GM18517 (cell line): Measurements from ENCODE around the gene ZNF28.
"Not testable (repeated sequence)": the region's sequence is repeated elsewhere in the genome, so short reads cannot be mapped to it uniquely, and the experiment has no call there.

Experiments
- ATAC-seq: cut with Tn5 transposase; IDR thresholded peaks from one replicate; pipeline ENCODE4 v1.9.1; 2021; ENCODE audit warnings: mild to moderate bottlenecking, moderate library complexity; ENCODE audit not compliant: unreplicated experiment

The ZNF28 gene

GRCh38 chr19:52821204-52821960, at the start of gene ZNF28:
ZNF28 (minus strand) TSS chr19:52821633; CDS start chr19:52817958, 3,675 bp downstream.
- peak; percentile 64 for ATAC-seq

- not testable (repeated sequence) for ATAC-seq
Observed at GRCh38 chr19:52868031-52868430, 46.6 kb upstream of the ZNF28 start.

GRCh38 chr19:52857378-52858191, 36.2 kb upstream of the ZNF28 start, which contains the start of gene ZNF468:
ZNF468 (minus strand) TSS chr19:52857619; CDS start chr19:52854272, 3,347 bp downstream.
- ATAC-seq = peak; percentile 93

- ATAC-seq = peak; percentile 29
Observed at GRCh38 chr19:52856540-52857377, 35.3 kb upstream of the ZNF28 start.

- ATAC-seq = not testable (repeated sequence)
Observed at GRCh38 chr19:52847352-52847751, 25.9 kb upstream of the ZNF28 start.

- not testable (repeated sequence) for ATAC-seq
Observed at GRCh38 chr19:52840825-52841465, 19.5 kb upstream of the ZNF28 start.

DNA sequence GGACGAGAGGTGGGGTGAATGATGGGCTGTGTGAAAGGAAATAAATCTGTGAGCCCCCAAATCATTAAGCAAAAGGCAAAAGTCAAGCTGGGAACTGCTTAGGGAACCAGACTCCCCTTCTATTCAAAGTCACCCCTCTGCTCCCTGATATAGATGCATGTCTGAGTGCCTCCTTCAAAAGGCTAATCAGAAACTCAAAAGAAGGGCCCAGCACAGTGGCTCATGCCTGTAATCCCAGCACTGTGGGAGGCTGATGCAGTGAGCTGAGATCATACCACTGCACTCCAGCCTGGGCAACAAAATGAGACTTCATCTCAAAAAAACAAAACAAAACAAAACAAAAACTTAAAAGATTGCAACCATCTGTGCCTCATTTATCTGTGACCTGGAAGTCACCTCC, 12.9 kb upstream of the ZNF28 start:
- ATAC-seq = not testable (repeated sequence)

DNA sequence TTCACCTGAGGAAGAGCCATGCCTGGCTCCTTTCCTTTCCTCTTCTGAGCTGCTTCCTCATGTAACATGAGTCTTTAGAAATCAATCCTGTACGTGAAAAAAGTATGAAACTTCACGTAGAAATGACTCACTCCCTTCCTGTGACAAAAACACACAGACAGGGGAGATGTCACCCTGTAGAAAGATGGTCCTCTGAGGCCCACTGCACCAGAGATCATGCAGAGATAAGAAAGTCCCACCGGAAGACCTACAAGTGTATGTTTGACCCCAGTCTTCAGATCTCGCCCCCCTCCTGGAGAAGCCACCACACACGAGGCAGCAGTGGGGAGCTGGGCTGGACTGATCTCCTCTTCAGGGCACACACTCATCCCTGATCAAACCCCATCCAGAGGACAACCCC, 12.1 kb upstream of the ZNF28 start:
- not testable (repeated sequence) for ATAC-seq

DNA sequence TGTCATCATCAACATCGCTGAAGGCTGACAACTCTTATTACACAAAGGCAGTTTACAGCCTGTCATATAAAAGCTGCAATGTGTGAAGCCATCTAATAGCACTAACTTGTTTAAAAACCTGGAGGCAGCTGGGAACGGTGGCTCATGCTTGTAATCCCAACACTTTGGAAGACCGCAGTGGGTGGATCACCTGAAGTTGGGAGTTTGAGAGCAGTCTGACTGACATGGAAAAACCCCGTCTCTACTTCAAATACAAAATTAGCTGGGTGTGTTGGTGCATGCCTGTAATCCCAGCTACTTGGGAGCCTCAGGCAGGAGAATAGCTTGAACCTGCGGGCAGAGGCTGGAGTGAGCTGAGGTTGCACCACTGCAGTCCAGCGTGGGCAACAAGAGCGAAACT, 8.4 kb upstream of the ZNF28 start:
- not testable (repeated sequence) for ATAC-seq

GRCh38 chr19:52825765-52826164, 4.3 kb upstream of the ZNF28 start:
- ATAC-seq = no peak

- ATAC-seq = no peak
Observed at GRCh38 chr19:52823676-52824075, 2.2 kb upstream of the ZNF28 start.

DNA sequence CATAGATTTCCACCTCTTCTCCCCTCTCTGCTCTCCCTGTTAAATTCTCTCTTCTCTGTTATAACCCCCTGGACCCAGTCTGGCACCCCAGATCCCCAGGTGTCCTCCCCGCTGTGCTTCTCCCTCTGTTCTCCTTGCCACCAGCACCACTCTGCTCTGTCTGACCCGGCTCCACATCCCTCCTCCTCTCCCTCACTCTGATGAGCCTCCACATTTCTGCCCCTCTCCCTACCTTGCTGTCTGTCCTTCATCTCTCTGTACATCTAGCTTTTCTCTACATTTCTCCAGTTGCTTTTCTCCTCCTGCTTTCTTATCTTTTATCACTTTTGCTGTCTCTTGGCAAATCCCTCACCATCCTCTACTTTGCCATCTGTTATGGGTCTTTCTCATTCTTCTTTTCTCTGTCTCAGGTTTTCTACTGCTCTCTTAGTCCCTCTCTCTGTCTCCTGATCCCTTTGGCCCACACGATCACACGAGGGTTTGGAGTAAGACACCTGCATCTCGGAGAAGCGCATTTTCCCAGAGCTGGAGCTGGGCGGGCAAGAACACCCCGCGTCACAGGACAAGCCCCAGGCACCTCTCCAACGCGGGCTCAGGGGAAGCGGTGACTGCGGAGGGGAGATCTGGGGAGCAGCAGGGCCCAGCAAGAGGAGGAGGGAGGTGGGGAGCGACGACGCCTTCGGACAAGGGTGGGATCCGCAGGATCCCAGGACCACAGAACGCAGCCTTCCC, 795 bp downstream of the ZNF28 start:
- not testable (repeated sequence) for ATAC-seq

- ATAC-seq = no peak
Observed at GRCh38 chr19:52809801-52810200, 11.6 kb downstream of the ZNF28 start.

DNA sequence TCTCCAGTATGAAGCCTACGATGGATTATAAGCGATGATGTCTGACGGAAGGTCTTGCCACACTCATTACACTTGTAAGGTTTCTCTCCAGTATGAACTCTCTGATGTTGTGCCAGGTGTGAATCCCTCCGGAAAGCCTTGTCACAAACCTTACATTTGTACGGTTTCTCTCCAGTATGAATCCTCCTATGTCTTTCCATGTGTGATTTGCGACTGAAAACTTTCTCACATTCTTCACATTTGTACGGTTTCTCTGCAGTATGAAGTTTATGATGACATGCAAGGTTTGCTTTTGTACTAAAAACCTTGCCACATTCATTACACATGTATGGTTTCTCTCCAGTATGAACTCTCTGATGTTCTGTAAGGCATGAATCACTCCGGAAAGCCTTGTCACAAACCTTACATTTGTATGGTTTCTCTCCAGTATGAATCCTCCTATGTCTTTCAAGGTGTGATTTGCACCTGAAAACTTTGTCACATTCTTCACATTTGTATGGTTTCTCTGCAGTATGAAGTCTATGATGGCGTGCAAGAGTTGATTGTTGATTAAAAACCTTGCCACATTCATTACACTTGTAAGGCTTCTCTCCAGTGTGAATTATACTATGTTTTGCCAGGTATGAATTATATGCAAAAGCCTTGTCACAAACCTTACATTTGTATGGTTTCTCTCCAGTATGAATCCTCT, 21.3 kb downstream of the ZNF28 start:
- not testable (repeated sequence) for ATAC-seq

GRCh38 chr19:52789440-52789839, 32.0 kb downstream of the ZNF28 start:
- ATAC-seq = no peak

DNA sequence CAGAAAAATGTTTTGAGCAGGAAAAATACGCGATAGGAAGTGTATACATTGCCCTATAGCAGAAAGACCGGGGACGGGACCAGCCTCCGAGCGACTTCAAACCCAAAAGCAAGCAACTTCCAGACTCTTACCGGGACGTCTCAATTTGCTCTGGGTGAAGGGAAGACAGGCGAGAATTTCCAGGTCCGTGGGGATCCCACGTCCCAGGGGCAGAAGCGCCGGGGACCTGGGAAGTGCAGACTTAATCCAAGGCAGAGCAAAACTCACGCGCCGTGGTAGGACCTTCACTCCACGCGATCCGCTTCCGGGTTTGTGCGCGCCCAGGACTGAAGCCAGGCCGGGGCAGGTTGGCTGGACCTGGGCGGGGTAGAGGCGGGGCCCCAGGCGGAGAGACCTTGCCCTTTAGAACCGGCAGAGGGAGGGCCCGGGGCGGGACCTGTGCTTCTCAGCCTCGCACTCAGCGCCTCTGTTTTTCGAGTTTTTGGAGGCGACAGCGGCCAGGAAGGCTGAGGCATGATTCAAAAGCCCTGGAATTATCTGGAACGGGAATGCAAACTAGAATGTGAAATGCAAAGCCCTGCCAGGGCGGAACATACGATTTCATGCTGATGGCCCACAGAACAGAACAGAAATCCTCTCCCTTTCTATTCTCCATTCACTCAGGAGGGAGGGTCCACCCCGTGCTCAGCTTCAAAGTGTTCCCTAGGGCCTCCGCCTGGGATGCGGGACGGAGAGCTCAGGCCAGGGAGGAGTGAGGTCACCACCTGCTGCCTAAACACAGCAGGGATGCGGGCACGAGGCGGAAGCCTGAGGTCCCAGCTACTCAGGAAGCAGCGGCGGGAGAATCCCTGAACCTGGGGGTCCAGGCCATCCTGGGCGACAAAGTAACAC, 34.7 kb downstream of the ZNF28 start, which contains the start of gene ZNF600:
TSS of gene ZNF600 (minus strand) at position 328 of the 891 bp plus-strand sequence. CDS start 7,903 bp downstream, outside the sequence.
- peak; percentile 77 for ATAC-seq

DNA sequence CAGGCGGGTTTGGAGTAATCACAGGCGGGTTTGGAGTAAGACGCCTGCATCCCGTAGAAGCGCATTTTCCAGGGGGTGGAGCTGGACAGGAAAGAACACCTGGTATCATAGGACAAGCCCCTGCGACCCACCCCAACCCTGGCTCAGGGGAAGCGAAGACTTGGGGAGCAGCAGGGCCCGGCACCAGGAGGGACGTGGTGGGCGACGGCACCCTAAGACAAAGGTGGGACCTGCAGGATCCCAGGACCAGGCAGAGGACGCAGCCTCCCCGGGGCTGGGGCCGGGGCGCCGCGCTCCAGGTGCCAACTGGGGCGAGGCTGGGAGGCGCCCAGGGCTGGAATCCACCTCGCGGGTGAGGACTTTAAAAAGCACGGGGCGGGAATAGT, 35.4 kb downstream of the ZNF28 start:
- no peak for ATAC-seq

DNA sequence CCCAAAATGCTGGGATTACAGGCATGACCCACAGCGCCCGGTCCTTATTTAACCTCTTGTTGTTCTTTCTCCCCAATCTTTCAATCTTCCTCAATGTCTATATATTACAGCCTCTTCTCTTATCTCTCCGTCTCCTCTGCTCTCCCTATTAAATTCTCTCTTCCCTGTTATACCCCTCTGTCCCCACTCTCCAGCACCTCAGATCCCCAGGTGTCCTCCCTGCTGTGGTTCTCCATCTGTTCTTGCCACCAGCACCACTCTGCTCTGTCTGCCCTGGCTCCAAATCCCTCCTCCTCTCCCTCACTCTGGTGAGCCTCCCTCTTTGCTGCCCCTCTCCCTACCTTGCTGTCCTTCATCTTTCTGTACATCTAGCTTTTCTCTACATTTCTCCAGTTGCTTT, 35.9 kb downstream of the ZNF28 start:
- ATAC-seq = no peak
